HG02943 (cell line): Measurements from ENCODE around the gene C20orf173.
"Not testable (repeated sequence)": the region's sequence is repeated elsewhere in the genome, so short reads cannot be mapped to it uniquely, and the experiment has no call there.

Experiments used
- ATAC-seq: cut with Tn5 transposase; IDR thresholded peaks from one replicate; pipeline ENCODE4 v1.9.1; 2021; ENCODE audit warnings: mild to moderate bottlenecking, low read depth, moderate library complexity; ENCODE audit not compliant: unreplicated experiment

C20orf173 gene

GRCh38 chr20:35547329-35547728 is 17.9 kb upstream of the C20orf173 start:
- no peak for ATAC-seq

- no peak for ATAC-seq
These were observed 16.7 kb upstream of the C20orf173 start for GRCh38 chr20:35546127-35546526.

- not testable (repeated sequence) for ATAC-seq
These were observed 15.5 kb upstream of the C20orf173 start for GRCh38 chr20:35544941-35545340.

- ATAC-seq, result no peak
These were observed 15.0 kb upstream of the C20orf173 start for GRCh38 chr20:35544436-35544835.

- ATAC-seq, result no peak
These were observed 13.5 kb upstream of the C20orf173 start for GRCh38 chr20:35542990-35543389.

GRCh38 chr20:35541783-35542662 is 12.6 kb upstream of the C20orf173 start, which contains the start of gene ERGIC3:
TSS of gene ERGIC3 (plus strand) at chr20:35542078. CDS start at chr20:35542098, 20 bp downstream.
- ATAC-seq, result no peak

GRCh38 chr20:35541118-35541782 is 11.8 kb upstream of the C20orf173 start:
- ATAC-seq, result no peak

GRCh38 chr20:35539756-35540212 is 10.3 kb upstream of the C20orf173 start:
- no peak for ATAC-seq

GRCh38 chr20:35527122-35527769 is 2.2 kb downstream of the C20orf173 start:
- ATAC-seq, result no peak

- ATAC-seq, result no peak
These were observed 3.8 kb downstream of the C20orf173 start for GRCh38 chr20:35525639-35526038.

GRCh38 chr20:35523298-35523888 is 6.1 kb downstream of the C20orf173 start:
- no peak for ATAC-seq

- ATAC-seq, result no peak
These were observed 10.5 kb downstream of the C20orf173 start for GRCh38 chr20:35518955-35519354.

GRCh38 chr20:35517767-35518166 is 11.7 kb downstream of the C20orf173 start:
- not testable (repeated sequence) for ATAC-seq

- no peak for ATAC-seq
These were observed 12.3 kb downstream of the C20orf173 start for GRCh38 chr20:35517125-35517524.

GRCh38 chr20:35515949-35516645 is 13.4 kb downstream of the C20orf173 start:
- no peak for ATAC-seq

- ATAC-seq, result no peak
These were observed 14.1 kb downstream of the C20orf173 start for GRCh38 chr20:35515341-35515740.

GRCh38 chr20:35514371-35514932 is 15.0 kb downstream of the C20orf173 start:
- no peak for ATAC-seq

GRCh38 chr20:35511814-35512420 is 17.5 kb downstream of the C20orf173 start:
- ATAC-seq, result no peak
